ENCODE results near the gene KRTAP10-6. TPM values are rescaled to one million over a fixed set of nuclear protein-coding genes. Genes with fewer than 3 reads are reported as not detected.
"Not testable (repeated sequence)": the region's sequence is repeated elsewhere in the genome, so short reads cannot be mapped to it uniquely, and the experiment has no call there.

The KRTAP10-6 gene
- total RNA-seq, 4 donors from 2014 or later: not detected

- intact Hi-C loops (cut with DNase I): no loop called here
- no peak for DNase-seq
Measured at GRCh38 chr21:44613386-44614155, 21.3 kb upstream of the KRTAP10-6 start.

GRCh38 chr21:44612669-44613229 lies 20.4 kb upstream of the KRTAP10-6 start:
- TF ChIP-seq POLR2A (IDR thresholded peaks at IDR 0.05) (no peak), CTCF (IDR thresholded peaks at IDR 0.05) (no peak)
- H3K4me3 ChIP-seq (replicated peaks in 1 of 3): no peak overlapping the region
- no peak overlapping the region for H3K27ac ChIP-seq
- 86 to 89% methylated on average over 13 of the region's 13 CpGs for WGBS, 2 donors
- H3K27me3 ChIP-seq: no peaks in the 10 kb centered on the region
- H3K4me1 ChIP-seq: no peaks in the 10 kb centered on the region
- no peaks in the 10 kb centered on the region for H3K9me3 ChIP-seq
- no peaks in the 10 kb centered on the region for H3K36me3 ChIP-seq
- intact Hi-C loops (cut with DNase I): no loop called here
- no peak for DNase-seq

More at GRCh38 chr21:44613386-44614155, 21.3 kb upstream of the KRTAP10-6 start:
- Histone ChIP-seq H3K27me3 (no peaks in the 10 kb centered on the region), H3K9me3 (no peaks in the 10 kb centered on the region), H3K4me1 (no peaks in the 10 kb centered on the region), H3K4me3 (replicated peaks in 1 of 3) (no peak overlapping the region), H3K27ac (no peak overlapping the region), H3K36me3 (no peaks in the 10 kb centered on the region)
- WGBS, 2 donors: 92 to 96% methylated on average over 12 to 20 of the region's 26 CpGs
- TF ChIP-seq CTCF (IDR thresholded peaks at IDR 0.05): no peak
- no peak for TF ChIP-seq POLR2A (IDR thresholded peaks at IDR 0.05)

GRCh38 chr21:44612029-44612486 lies 19.8 kb upstream of the KRTAP10-6 start, which contains the start of gene KRTAP10-8:
Gene KRTAP10-8 (plus strand): TSS chr21:44612079. CDS start chr21:44612101, 22 bp downstream.
- Histone ChIP-seq H3K9me3 (no peaks in the 10 kb centered on the region), H3K27ac (no peak within 1 kb of the TSS), H3K27me3 (no peaks in the 10 kb centered on the region), H3K4me3 (replicated peaks in 1 of 3) (no peak within 1 kb of the TSS), H3K4me1 (no peaks in the 10 kb centered on the region), H3K36me3 (no peaks in the 10 kb centered on the region)
- DNase-seq: no peak
- intact Hi-C loops (cut with DNase I): no loop called here
- WGBS, 2 donors: 82 to 92% methylated on average over 5 to 6 of the region's 8 CpGs
- TF ChIP-seq POLR2A (IDR thresholded peaks at IDR 0.05) (no peak), CTCF (IDR thresholded peaks at IDR 0.05) (no peak)

GRCh38 chr21:44611551-44611950 lies 19.2 kb upstream of the KRTAP10-6 start:
- intact Hi-C loops (cut with DNase I): no loop called here
- no peaks in the 10 kb centered on the region for H3K27me3 ChIP-seq
- TF ChIP-seq CTCF (IDR thresholded peaks at IDR 0.05) (no peak), POLR2A (IDR thresholded peaks at IDR 0.05) (no peak)
- H3K36me3 ChIP-seq: no peaks in the 10 kb centered on the region
- H3K4me1 ChIP-seq: no peaks in the 10 kb centered on the region
- H3K4me3 ChIP-seq (replicated peaks in 1 of 3): no peak overlapping the region
- H3K9me3 ChIP-seq: no peaks in the 10 kb centered on the region
- H3K27ac ChIP-seq: no peak overlapping the region
- 92 to 96% methylated on average over 4 of the region's 4 CpGs for WGBS, 2 donors
- DNase-seq: no peak

- H3K4me3 ChIP-seq (replicated peaks in 1 of 3); DNase-seq; intact Hi-C loops (cut with DNase I); H3K4me1 ChIP-seq; H3K9me3 ChIP-seq; H3K27me3 ChIP-seq; H3K27ac ChIP-seq; H3K36me3 ChIP-seq: not testable (repeated sequence)
- WGBS, 2 donors: 99% methylated on average over 5 to 7 of the region's 7 CpGs
Measured at GRCh38 chr21:44610157-44610843, 18.0 kb upstream of the KRTAP10-6 start.
